Measurements from ENCODE around the gene TREX2.
"Not testable (repeated sequence)": the region's sequence is repeated elsewhere in the genome, so short reads cannot be mapped to it uniquely, and the experiment has no call there.

Gene TREX2

GRCh38 chrX:153408221-153408721 is 37.6 kb downstream of the TREX2 start:
- POLR2A ChIA-PET: no interaction called here
- no peak for TF ChIP-seq CTCF (IDR thresholded peaks at IDR 0.05; ENCODE audit: control extremely low read depth, extremely low read depth, low read depth, missing control alignments)
- no peak for DNase-seq (ENCODE audit: extremely low spot score)
- CTCF ChIA-PET: no interaction called here

GRCh38 chrX:153407736-153408135 is 38.1 kb downstream of the TREX2 start:
- DNase-seq (ENCODE audit: extremely low spot score): no peak
- ChIA-PET CTCF (no interaction called here), POLR2A (no interaction called here)
- TF ChIP-seq CTCF (IDR thresholded peaks at IDR 0.05; ENCODE audit: control extremely low read depth, extremely low read depth, low read depth, missing control alignments): no peak

- TF ChIP-seq CTCF (IDR thresholded peaks at IDR 0.05; ENCODE audit: control extremely low read depth, extremely low read depth, low read depth, missing control alignments): no peak
- CTCF ChIA-PET: no interaction called here
- POLR2A ChIA-PET: no interaction called here
- DNase-seq (ENCODE audit: extremely low spot score): no peak
Observed at GRCh38 chrX:153406903-153407302, 39.0 kb downstream of the TREX2 start.

GRCh38 chrX:153406011-153406410 is 39.8 kb downstream of the TREX2 start:
- DNase-seq (ENCODE audit: extremely low spot score): no peak
- ChIA-PET POLR2A (no interaction called here), CTCF (no interaction called here)
- TF ChIP-seq CTCF (IDR thresholded peaks at IDR 0.05; ENCODE audit: control extremely low read depth, extremely low read depth, low read depth, missing control alignments): no peak

GRCh38 chrX:153405426-153405825 is 40.4 kb downstream of the TREX2 start:
- ChIA-PET CTCF (no interaction called here), POLR2A (no interaction called here)
- no peak for TF ChIP-seq CTCF (IDR thresholded peaks at IDR 0.05; ENCODE audit: control extremely low read depth, extremely low read depth, low read depth, missing control alignments)
- no peak for DNase-seq (ENCODE audit: extremely low spot score)

GRCh38 chrX:153404333-153404732 is 41.5 kb downstream of the TREX2 start:
- DNase-seq (ENCODE audit: extremely low spot score); CTCF ChIA-PET; POLR2A ChIA-PET: not testable (repeated sequence)

GRCh38 chrX:153401133-153401764 is 44.6 kb downstream of the TREX2 start, which contains the start of gene PNMA6E:
PNMA6E (minus strand) TSS chrX:153401350; CDS start chrX:153398849, 2,501 bp downstream.
- no peak for DNase-seq (ENCODE audit: extremely low spot score)
- TF ChIP-seq CTCF (IDR thresholded peaks at IDR 0.05; ENCODE audit: control extremely low read depth, extremely low read depth, low read depth, missing control alignments): no peak
- ChIA-PET POLR2A (no interaction called here), CTCF (no interaction called here)

All from GM10248 (cell line).